Trophoblast cell (in vitro differentiated cells and primary cell): ENCODE measurements around the gene OVOL1.

Experiments used
- DNase-seq, 2 donors: peaks; one replicate each; pipeline ENCODE4 v3.0.0-alpha.2; 2016
- H2AFZ ChIP-seq: 2 replicates; pipeline ENCODE4 v1.6.1; 2013; ENCODE audit warnings: low read length, moderate library complexity, mild to moderate bottlenecking; ENCODE audit not compliant: insufficient read depth, poor library complexity
- H2AK5ac ChIP-seq: 2 replicates; pipeline ENCODE4 v1.6.1; 2013; ENCODE audit warnings: mild to moderate bottlenecking, low read length
- H2BK120ac ChIP-seq: 2 replicates; pipeline ENCODE4 v1.6.1; 2013; ENCODE audit warnings: low read length, mild to moderate bottlenecking, moderate library complexity; ENCODE audit not compliant: insufficient read depth, poor library complexity
- H2BK12ac ChIP-seq: 2 replicates; pipeline ENCODE4 v1.6.1; 2013; ENCODE audit warnings: mild to moderate bottlenecking, low read length, moderate library complexity
- H2BK5ac ChIP-seq: 2 replicates; pipeline ENCODE4 v1.6.1; 2013; ENCODE audit warnings: low read length, low read depth, moderate library complexity, mild to moderate bottlenecking; ENCODE audit not compliant: poor library complexity
- H3K14ac ChIP-seq: 2 replicates; pipeline ENCODE4 v1.6.1; 2013; ENCODE audit warnings: mild to moderate bottlenecking, low read length
- H3K18ac ChIP-seq: 2 replicates; pipeline ENCODE4 v1.6.1; 2013; ENCODE audit warnings: mild to moderate bottlenecking, low read length
- H3K23ac ChIP-seq: 2 replicates; pipeline ENCODE4 v1.6.1; 2013; ENCODE audit warnings: low read length
- H3K27ac ChIP-seq: 2 replicates; pipeline ENCODE4 v1.5.1; 2013; ENCODE audit warnings: low read depth, mild to moderate bottlenecking, inconsistent platforms, low read length, moderate library complexity
- H3K27me3 ChIP-seq: 2 replicates; pipeline ENCODE4 v1.6.1; 2013; ENCODE audit warnings: inconsistent platforms, mild to moderate bottlenecking, low read length, moderate library complexity; ENCODE audit not compliant: insufficient read depth
- H3K36me3 ChIP-seq, 2 experiments: 1 replicate in 1 of 2; 2 replicates in 1 of 2; pipeline ENCODE4 v1.6.1; 2013; ENCODE audit warnings: low read length in 2 of 2, mild to moderate bottlenecking in 2 of 2, moderate library complexity in 1 of 2; ENCODE audit not compliant: insufficient read depth in 2 of 2, control insufficient read depth in 1 of 2
- H3K4ac ChIP-seq: 2 replicates; pipeline ENCODE4 v1.6.1; 2013; ENCODE audit warnings: low read depth, mild to moderate bottlenecking, low read length, moderate library complexity
- H3K4me1 ChIP-seq, 2 experiments: 1 replicate in 1 of 2; 2 replicates in 1 of 2; pipeline ENCODE4 v1.6.1; 2013; ENCODE audit warnings: low read length in 2 of 2, mild to moderate bottlenecking in 2 of 2, moderate library complexity in 1 of 2; ENCODE audit not compliant: insufficient read depth in 2 of 2, control insufficient read depth in 1 of 2
- H3K4me2 ChIP-seq: 2 replicates; pipeline ENCODE4 v1.6.1; 2013; ENCODE audit warnings: inconsistent platforms, mild to moderate bottlenecking, low read length, moderate library complexity
- H3K4me3 ChIP-seq: 2 replicates; pipeline ENCODE4 v1.5.1; 2013; ENCODE audit warnings: mild to moderate bottlenecking, low read depth, low read length, inconsistent platforms
- H3K79me1 ChIP-seq: one replicate; pipeline ENCODE4 v1.6.1; 2013; ENCODE audit warnings: low read length
- H3K79me2 ChIP-seq: 2 replicates; pipeline ENCODE4 v1.6.1; 2013; ENCODE audit warnings: low read length, mild to moderate bottlenecking; ENCODE audit not compliant: control insufficient read depth, insufficient read depth, poor library complexity
- H3K9ac ChIP-seq: 2 replicates; pipeline ENCODE4 v1.6.1; 2013; ENCODE audit warnings: mild to moderate bottlenecking, low read length
- H3K9me3 ChIP-seq: 2 replicates; pipeline ENCODE4 v1.6.1; 2013; ENCODE audit warnings: low read depth, mild to moderate bottlenecking, control low read depth, inconsistent platforms, low read length; ENCODE audit not compliant: insufficient read depth
- H4K12ac ChIP-seq: 2 replicates; pipeline ENCODE4 v1.6.1; 2013; ENCODE audit warnings: low read depth, mild to moderate bottlenecking, low read length, moderate library complexity
- H4K8ac ChIP-seq: 2 replicates; pipeline ENCODE4 v1.6.1; 2013; ENCODE audit warnings: low read depth, mild to moderate bottlenecking, low read length, moderate library complexity
- H4K91ac ChIP-seq: one replicate; pipeline ENCODE4 v1.6.1; 2013; ENCODE audit warnings: low read depth, mild to moderate bottlenecking, low read length, moderate library complexity
- WGBS: extraction: QIAGEN DNeasy Blood & Tissue Kit; methylation state at CpG from one replicate; pipeline ENCODE4 v1.1.7; 2013; ENCODE audit warnings: missing lambda C conversion rate; ENCODE audit not compliant: insufficient read length, insufficient coverage; ENCODE audit errors: extremely low coverage; 5-methylcytosine and 5-hydroxymethylcytosine counted together

OVOL1 gene

DNA sequence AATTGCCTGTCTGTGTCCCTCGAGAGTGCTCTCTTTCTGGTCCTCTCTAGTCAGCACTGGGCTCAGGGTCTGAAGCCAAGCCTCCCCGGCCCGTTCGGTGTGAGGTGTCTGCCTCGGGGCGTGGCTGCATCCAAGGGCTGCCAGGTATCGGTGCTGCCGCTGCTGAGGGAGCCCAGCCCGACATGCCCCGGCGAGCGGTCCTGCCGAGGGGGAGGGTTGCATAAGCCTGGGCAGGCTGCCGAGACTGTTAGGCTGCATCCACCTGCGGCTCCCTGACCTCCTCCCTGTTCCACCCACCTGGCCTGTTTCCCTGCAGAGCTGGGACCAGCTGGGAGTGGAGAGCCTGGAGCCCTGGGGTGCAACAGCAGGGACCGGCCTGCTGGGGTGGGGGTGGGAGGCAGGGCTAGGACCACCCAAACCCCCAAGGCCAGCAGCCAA lies 6.3 kb downstream of the OVOL1 start:
- H3K23ac ChIP-seq, result no peak overlapping the region
- H3K4me1 ChIP-seq, result peaks cover 8 to 16% of the 10 kb centered on the region in 2 experiments
- no peak overlapping the region for H3K9ac ChIP-seq
- H2BK5ac ChIP-seq, result no peak overlapping the region
- H2BK120ac ChIP-seq, result no peak overlapping the region
- no peaks in the 10 kb centered on the region for H3K79me1 ChIP-seq
- no CpG with 5 or more reads among the region's 16 CpGs for WGBS
- DNase-seq, result no peak
- H3K14ac ChIP-seq, result no peak overlapping the region
- H4K12ac ChIP-seq, result no peak overlapping the region
- peaks cover 7% of the 10 kb centered on the region for H3K9me3 ChIP-seq
- H4K8ac ChIP-seq, result no peak overlapping the region
- H3K27me3 ChIP-seq, result no peaks in the 10 kb centered on the region
- peaks cover 9% of the 10 kb centered on the region for H3K79me2 ChIP-seq
- no peak overlapping the region for H3K4me2 ChIP-seq
- no peak overlapping the region for H2AFZ ChIP-seq
- H3K4me3 ChIP-seq, result no peak overlapping the region
- H4K91ac ChIP-seq, result no peak overlapping the region
- H3K36me3 ChIP-seq, result peaks cover 39 to 42% of the 10 kb centered on the region in 2 experiments
- H2BK12ac ChIP-seq, result no peak overlapping the region
- H3K27ac ChIP-seq, result no peak overlapping the region
- no peak overlapping the region for H2AK5ac ChIP-seq
- no peak overlapping the region for H3K18ac ChIP-seq
- H3K4ac ChIP-seq, result no peak overlapping the region

DNA sequence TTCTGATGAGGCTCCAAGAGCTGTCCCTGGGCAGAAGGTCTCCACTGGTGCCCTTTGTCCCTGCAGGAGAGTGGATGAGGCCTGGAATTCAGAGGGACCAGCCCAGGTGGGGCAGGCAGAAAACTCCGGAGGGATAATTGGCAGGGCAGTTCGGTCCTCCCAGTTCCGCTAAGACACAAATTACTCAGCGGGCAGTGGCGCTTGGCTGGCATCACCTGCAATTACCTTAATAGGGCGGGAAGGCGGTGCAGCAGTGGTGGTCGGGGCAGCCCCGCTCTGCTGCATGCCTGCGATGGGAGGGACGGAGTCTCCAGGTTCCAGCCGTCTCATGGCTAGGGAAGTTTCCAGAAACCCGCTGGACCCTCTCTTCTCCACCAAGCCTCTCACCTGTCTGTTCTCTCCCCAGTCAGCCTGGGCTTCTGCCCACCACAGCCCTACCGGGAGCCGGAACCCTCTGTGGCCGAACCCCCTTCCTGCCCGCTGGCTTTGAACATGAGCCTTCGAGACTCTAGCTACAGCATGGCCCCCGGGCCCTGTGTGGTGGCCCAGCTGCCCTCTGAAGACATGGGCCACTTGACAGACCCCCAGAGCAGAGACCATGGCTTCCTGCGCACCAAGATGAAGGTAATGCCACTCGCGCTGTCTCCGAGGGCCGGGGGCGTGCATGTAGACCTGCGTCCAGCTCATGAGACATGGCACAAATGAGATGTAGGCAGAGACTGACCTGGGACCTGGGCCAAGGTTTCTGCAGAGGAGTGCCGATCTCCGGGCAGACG lies 7.0 kb downstream of the OVOL1 start:
- H2BK12ac ChIP-seq, result no peak overlapping the region
- peaks cover 3 to 10% of the 10 kb centered on the region in 2 experiments for H3K4me1 ChIP-seq
- no peak overlapping the region for H4K91ac ChIP-seq
- no peak overlapping the region for H3K4me3 ChIP-seq
- H3K4ac ChIP-seq, result no peak overlapping the region
- whole genome bisulfite sequencing, result no CpG with 5 or more reads among the region's 29 CpGs
- no peak overlapping the region for H3K23ac ChIP-seq
- no peaks in the 10 kb centered on the region for H3K27me3 ChIP-seq
- H2AK5ac ChIP-seq, result no peak overlapping the region
- DNase-seq, result no peak
- peaks cover 39% of the 10 kb centered on the region in 2 experiments for H3K36me3 ChIP-seq
- peaks cover 4% of the 10 kb centered on the region for H3K9me3 ChIP-seq
- no peak overlapping the region for H2AFZ ChIP-seq
- no peak overlapping the region for H3K14ac ChIP-seq
- no peak overlapping the region for H2BK5ac ChIP-seq
- H3K79me2 ChIP-seq, result peaks cover 4% of the 10 kb centered on the region
- no peak overlapping the region for H4K12ac ChIP-seq
- H3K27ac ChIP-seq, result no peak overlapping the region
- H3K4me2 ChIP-seq, result no peak overlapping the region
- H3K79me1 ChIP-seq, result no peaks in the 10 kb centered on the region
- no peak overlapping the region for H2BK120ac ChIP-seq
- H3K9ac ChIP-seq, result no peak overlapping the region
- no peak overlapping the region for H4K8ac ChIP-seq
- no peak overlapping the region for H3K18ac ChIP-seq

DNA sequence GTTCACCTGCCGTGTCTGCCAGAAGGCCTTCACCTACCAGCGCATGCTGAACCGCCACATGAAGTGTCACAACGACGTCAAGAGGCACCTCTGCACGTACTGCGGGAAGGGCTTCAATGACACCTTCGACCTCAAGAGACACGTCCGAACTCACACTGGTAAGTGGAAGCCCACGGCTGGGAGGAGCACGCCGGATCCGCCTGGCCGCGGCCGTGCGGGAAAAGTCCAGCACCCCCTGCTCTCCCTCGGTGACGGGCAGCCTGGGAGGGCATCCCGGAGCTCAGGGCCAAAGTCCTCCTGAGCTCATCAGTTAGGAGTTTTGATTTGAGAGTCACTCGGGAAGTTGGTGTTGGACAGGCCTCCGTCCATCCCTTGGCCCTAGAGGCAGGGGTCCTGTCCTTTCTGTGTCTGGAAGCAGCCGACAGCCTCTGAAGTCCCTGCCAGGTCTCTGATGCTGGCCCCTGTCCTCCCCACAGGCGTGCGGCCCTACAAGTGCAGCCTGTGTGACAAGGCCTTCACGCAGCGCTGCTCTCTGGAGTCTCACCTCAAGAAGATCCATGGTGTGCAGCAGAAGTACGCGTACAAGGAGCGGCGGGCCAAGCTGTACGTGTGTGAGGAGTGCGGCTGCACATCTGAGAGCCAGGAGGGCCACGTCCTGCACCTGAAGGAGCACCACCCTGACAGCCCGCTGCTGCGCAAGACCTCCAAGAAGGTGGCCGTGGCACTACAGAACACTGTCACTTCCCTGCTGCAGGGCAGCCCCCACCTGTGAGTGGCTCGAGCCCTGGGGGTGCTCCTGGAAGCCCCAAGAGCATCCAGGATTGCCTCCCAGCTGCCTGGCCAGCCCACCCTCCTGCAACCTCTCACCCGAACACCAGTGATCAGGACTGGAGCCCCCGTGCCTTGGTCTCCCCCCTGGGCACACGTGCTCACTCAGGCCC lies 8.0 kb downstream of the OVOL1 start:
- Histone ChIP-seq H2BK12ac (no peak overlapping the region), H3K4me2 (no peak overlapping the region), H3K27me3 (no peaks in the 10 kb centered on the region), H3K4me3 (no peak overlapping the region), H3K79me1 (no peaks in the 10 kb centered on the region), H4K8ac (no peak overlapping the region), H3K14ac (no peak overlapping the region), H3K9ac (no peak overlapping the region), H3K36me3 (peaks cover 33 to 36% of the 10 kb centered on the region in 2 experiments), H3K4ac (no peak overlapping the region), H3K23ac (no peak overlapping the region), H2AFZ (no peak overlapping the region), H4K12ac (no peak overlapping the region), H3K18ac (no peak overlapping the region), H3K4me1 (peaks cover 0 to 10% of the 10 kb centered on the region in 2 experiments), H4K91ac (no peak overlapping the region), H2BK5ac (no peak overlapping the region), H3K27ac (no peak overlapping the region), H3K79me2 (peaks cover 4% of the 10 kb centered on the region), H2AK5ac (no peak overlapping the region), H2BK120ac (no peak overlapping the region), H3K9me3 (peaks cover 4% of the 10 kb centered on the region)
- no peak for DNase-seq
- WGBS, result no CpG with 5 or more reads among the region's 42 CpGs

DNA sequence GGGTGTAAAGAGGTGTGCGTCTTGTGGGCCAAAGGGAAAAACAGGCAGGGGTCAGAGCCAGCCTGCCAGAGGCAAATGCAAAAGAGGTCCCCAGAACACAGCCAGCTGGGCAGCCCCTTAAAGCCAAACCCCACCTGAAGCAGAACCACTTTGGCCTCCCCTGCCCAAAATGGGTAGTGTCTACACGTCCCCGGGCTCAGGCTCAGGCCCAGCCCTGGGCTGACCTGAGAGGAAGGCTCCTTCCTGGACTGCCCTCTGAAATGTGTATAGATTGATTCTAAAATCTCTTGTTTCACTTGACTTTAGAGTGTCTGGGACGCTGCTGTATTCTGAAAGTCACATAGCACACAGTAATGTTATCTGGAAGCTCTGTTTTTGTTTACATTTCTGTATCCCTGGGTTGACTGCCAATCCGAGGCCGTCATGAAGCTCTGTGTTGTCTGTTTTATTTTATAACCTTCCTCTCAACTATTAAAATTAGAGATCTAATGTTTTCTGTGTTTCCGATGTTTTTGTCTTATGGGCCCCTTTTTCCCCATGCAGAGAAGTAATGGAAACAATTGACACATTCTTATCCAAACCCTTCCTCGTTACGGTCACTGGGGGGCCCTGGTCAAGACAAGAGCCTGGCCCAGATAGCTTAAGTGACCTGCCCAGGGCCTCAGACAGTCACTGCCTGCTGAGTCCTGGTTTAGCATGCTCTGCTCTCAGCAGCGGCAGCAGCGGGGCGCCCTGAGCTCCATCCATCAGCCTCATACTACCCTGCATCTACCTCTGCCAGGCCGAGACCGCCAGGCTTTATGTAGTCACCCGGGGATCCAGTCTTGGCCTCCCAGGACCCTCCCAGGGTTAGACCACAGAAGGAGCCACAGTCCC lies 10.1 kb downstream of the OVOL1 start:
- H2BK120ac ChIP-seq, result no peak overlapping the region
- H3K4me3 ChIP-seq, result no peak overlapping the region
- no peak overlapping the region for H4K12ac ChIP-seq
- H3K4me1 ChIP-seq, result peaks cover 0 to 10% of the 10 kb centered on the region in 2 experiments
- H3K14ac ChIP-seq, result no peak overlapping the region
- peaks cover 1% of the 10 kb centered on the region for H3K9me3 ChIP-seq
- no peaks in the 10 kb centered on the region for H3K79me2 ChIP-seq
- H4K91ac ChIP-seq, result no peak overlapping the region
- H3K27ac ChIP-seq, result no peak overlapping the region
- no peak overlapping the region for H3K18ac ChIP-seq
- no peak overlapping the region for H3K23ac ChIP-seq
- H2BK12ac ChIP-seq, result no peak overlapping the region
- no peak overlapping the region for H2AK5ac ChIP-seq
- H3K4ac ChIP-seq, result no peak overlapping the region
- H3K4me2 ChIP-seq, result no peak overlapping the region
- H3K36me3 ChIP-seq, result peaks cover 28 to 30% of the 10 kb centered on the region in 2 experiments
- H2BK5ac ChIP-seq, result no peak overlapping the region
- no peaks in the 10 kb centered on the region for H3K27me3 ChIP-seq
- no peak overlapping the region for H3K9ac ChIP-seq
- H4K8ac ChIP-seq, result no peak overlapping the region
- DNase-seq, result no peak
- WGBS, result no CpG with 5 or more reads among the region's 15 CpGs
- H3K79me1 ChIP-seq, result no peaks in the 10 kb centered on the region
- H2AFZ ChIP-seq, result no peak overlapping the region
